K562 (cell line): ENCODE results near the gene EIF4G1. TPM values are rescaled to one million over a fixed set of nuclear protein-coding genes. Genes with fewer than 3 reads are reported as not detected.

ENCODE experiments used
- polyA plus RNA-seq, 8 experiments: library from polyadenylated mRNA; depleted of rRNA in 4 of 8; stranded (reverse) in 5 of 8; unstranded in 3 of 8; fragments of >200 nt; fragmentation: Nextera tagmentation in 2 of 8; fragmentation: Illumina TruSeq in 1 of 8; extraction: Ambion mirVana in 2 of 8; extraction: Trizol in 1 of 8; gene quantifications; 2 replicates each; pipeline versions ENCODE4 v1.2.1 to v1.2.3, GENCODE V29; 2011 to 2014; ENCODE audit warnings: inconsistent platforms in 1 of 8, missing spikeins in 1 of 8
- total RNA-seq, 7 experiments: library from RNA; depleted of rRNA in 6 of 7; stranded (reverse); fragments of >200 nt in 6 of 7; fragmentation: Illumina TruSeq in 2 of 7; extraction: Trizol in 2 of 7; gene quantifications; 2 replicates each; pipeline versions ENCODE4 v1.2.1 to v1.2.3, GENCODE V29; 2011 to 2021; ENCODE audit warnings: low replicate concordance in 1 of 7
- TF ChIP-seq, protein P1 (sequence below): fragments of 450-650 bp; IDR thresholded peaks from 2 replicates; pipeline ENCODE4 v1.6.1; 2016; ENCODE audit warnings: mild to moderate bottlenecking, moderate library complexity

Gene EIF4G1
- total and polyA plus RNA-seq, 9 of the 15 experiments (the other 6 are each of a cell fraction or from before 2014, with no cell fraction given): 4.6 to 505 (median 155) TPM

GRCh38 chr3:184290331-184290730 lies 24.1 kb upstream of the EIF4G1 start (continued):
- TF ChIP-seq, protein P1, sequence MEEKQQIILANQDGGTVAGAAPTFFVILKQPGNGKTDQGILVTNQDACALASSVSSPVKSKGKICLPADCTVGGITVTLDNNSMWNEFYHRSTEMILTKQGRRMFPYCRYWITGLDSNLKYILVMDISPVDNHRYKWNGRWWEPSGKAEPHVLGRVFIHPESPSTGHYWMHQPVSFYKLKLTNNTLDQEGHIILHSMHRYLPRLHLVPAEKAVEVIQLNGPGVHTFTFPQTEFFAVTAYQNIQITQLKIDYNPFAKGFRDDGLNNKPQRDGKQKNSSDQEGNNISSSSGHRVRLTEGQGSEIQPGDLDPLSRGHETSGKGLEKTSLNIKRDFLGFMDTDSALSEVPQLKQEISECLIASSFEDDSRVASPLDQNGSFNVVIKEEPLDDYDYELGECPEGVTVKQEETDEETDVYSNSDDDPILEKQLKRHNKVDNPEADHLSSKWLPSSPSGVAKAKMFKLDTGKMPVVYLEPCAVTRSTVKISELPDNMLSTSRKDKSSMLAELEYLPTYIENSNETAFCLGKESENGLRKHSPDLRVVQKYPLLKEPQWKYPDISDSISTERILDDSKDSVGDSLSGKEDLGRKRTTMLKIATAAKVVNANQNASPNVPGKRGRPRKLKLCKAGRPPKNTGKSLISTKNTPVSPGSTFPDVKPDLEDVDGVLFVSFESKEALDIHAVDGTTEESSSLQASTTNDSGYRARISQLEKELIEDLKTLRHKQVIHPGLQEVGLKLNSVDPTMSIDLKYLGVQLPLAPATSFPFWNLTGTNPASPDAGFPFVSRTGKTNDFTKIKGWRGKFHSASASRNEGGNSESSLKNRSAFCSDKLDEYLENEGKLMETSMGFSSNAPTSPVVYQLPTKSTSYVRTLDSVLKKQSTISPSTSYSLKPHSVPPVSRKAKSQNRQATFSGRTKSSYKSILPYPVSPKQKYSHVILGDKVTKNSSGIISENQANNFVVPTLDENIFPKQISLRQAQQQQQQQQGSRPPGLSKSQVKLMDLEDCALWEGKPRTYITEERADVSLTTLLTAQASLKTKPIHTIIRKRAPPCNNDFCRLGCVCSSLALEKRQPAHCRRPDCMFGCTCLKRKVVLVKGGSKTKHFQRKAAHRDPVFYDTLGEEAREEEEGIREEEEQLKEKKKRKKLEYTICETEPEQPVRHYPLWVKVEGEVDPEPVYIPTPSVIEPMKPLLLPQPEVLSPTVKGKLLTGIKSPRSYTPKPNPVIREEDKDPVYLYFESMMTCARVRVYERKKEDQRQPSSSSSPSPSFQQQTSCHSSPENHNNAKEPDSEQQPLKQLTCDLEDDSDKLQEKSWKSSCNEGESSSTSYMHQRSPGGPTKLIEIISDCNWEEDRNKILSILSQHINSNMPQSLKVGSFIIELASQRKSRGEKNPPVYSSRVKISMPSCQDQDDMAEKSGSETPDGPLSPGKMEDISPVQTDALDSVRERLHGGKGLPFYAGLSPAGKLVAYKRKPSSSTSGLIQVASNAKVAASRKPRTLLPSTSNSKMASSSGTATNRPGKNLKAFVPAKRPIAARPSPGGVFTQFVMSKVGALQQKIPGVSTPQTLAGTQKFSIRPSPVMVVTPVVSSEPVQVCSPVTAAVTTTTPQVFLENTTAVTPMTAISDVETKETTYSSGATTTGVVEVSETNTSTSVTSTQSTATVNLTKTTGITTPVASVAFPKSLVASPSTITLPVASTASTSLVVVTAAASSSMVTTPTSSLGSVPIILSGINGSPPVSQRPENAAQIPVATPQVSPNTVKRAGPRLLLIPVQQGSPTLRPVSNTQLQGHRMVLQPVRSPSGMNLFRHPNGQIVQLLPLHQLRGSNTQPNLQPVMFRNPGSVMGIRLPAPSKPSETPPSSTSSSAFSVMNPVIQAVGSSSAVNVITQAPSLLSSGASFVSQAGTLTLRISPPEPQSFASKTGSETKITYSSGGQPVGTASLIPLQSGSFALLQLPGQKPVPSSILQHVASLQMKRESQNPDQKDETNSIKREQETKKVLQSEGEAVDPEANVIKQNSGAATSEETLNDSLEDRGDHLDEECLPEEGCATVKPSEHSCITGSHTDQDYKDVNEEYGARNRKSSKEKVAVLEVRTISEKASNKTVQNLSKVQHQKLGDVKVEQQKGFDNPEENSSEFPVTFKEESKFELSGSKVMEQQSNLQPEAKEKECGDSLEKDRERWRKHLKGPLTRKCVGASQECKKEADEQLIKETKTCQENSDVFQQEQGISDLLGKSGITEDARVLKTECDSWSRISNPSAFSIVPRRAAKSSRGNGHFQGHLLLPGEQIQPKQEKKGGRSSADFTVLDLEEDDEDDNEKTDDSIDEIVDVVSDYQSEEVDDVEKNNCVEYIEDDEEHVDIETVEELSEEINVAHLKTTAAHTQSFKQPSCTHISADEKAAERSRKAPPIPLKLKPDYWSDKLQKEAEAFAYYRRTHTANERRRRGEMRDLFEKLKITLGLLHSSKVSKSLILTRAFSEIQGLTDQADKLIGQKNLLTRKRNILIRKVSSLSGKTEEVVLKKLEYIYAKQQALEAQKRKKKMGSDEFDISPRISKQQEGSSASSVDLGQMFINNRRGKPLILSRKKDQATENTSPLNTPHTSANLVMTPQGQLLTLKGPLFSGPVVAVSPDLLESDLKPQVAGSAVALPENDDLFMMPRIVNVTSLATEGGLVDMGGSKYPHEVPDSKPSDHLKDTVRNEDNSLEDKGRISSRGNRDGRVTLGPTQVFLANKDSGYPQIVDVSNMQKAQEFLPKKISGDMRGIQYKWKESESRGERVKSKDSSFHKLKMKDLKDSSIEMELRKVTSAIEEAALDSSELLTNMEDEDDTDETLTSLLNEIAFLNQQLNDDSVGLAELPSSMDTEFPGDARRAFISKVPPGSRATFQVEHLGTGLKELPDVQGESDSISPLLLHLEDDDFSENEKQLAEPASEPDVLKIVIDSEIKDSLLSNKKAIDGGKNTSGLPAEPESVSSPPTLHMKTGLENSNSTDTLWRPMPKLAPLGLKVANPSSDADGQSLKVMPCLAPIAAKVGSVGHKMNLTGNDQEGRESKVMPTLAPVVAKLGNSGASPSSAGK: no peak
- TF ChIP-seq, all 486 proteins: peak for 0
